ENCODE results near the gene ADARB1. TPM values are rescaled to one million over a fixed set of nuclear protein-coding genes. Genes with fewer than 3 reads are reported as not detected.

Gene ADARB1
- total RNA-seq, 2 experiments from 2014 or later: 6.6 to 20.5 TPM

- ChIA-PET CTCF (ENCODE audit: unreplicated experiment) (no interaction called here), POLR2A (no interaction called here)
- Histone ChIP-seq H3K79me2 (ENCODE audit: insufficient read depth, low read depth, low read length) (no peaks in the 10 kb centered on the region), H3K36me3 (ENCODE audit: insufficient read depth, low read length) (no peaks in the 10 kb centered on the region), H3K9me2 (ENCODE audit: insufficient read depth, low read length) (no peaks in the 10 kb centered on the region), H3K9me3 (ENCODE audit: low read length) (no peaks in the 10 kb centered on the region), H2AFZ (ENCODE audit: low read length) (no peak overlapping the region), H3K4me2 (ENCODE audit: low read length) (no peak overlapping the region), H4K20me1 (ENCODE audit: insufficient read depth, low read length) (no peaks in the 10 kb centered on the region), H3K27ac (ENCODE audit: low read depth, low read length, poor library complexity, severe bottlenecking) (no peak overlapping the region), H3K4me1 (ENCODE audit: insufficient read depth, low read length, poor library complexity, severe bottlenecking) (peaks cover 7% of the 10 kb centered on the region), H3K4me3 (ENCODE audit: low read depth, low read length, poor library complexity, severe bottlenecking) (no peak overlapping the region)
- no peak for DNase-seq (ENCODE audit: low spot score)
- TF ChIP-seq CTCF (conservative IDR thresholded peaks at IDR 0.05; ENCODE audit: low read length): no peak
- TF ChIP-seq EZH2phosphoT487 (IDR thresholded peaks at IDR 0.05; ENCODE audit: borderline replicate concordance, low read depth, low read length): no peak
- BruUV-seq (replicated peaks): no TSS peak
- intact Hi-C loops (cut with micrococcal nuclease; ENCODE audit: unreplicated experiment): no loop called here
Measured at GRCh38 chr21:45252448-45252925, 178.1 kb downstream of the ADARB1 start.

GRCh38 chr21:45253180-45253579 is 178.8 kb downstream of the ADARB1 start:
- no peaks in the 10 kb centered on the region for H3K9me3 ChIP-seq (ENCODE audit: low read length)
- H3K36me3 ChIP-seq (ENCODE audit: insufficient read depth, low read length): no peaks in the 10 kb centered on the region
- BruUV-seq (replicated peaks): no TSS peak
- intact Hi-C loops (cut with micrococcal nuclease; ENCODE audit: unreplicated experiment): no loop called here
- H3K9me2 ChIP-seq (ENCODE audit: insufficient read depth, low read length): no peaks in the 10 kb centered on the region
- H3K4me2 ChIP-seq (ENCODE audit: low read length): no peak overlapping the region
- H3K79me2 ChIP-seq (ENCODE audit: insufficient read depth, low read depth, low read length): no peaks in the 10 kb centered on the region
- no peak overlapping the region for H3K27ac ChIP-seq (ENCODE audit: low read depth, low read length, poor library complexity, severe bottlenecking)
- H3K4me3 ChIP-seq (ENCODE audit: low read depth, low read length, poor library complexity, severe bottlenecking): no peak overlapping the region
- TF ChIP-seq EZH2phosphoT487 (IDR thresholded peaks at IDR 0.05; ENCODE audit: borderline replicate concordance, low read depth, low read length) (no peak), CTCF (conservative IDR thresholded peaks at IDR 0.05; ENCODE audit: low read length) (no peak)
- DNase-seq (ENCODE audit: low spot score): no peak
- H2AFZ ChIP-seq (ENCODE audit: low read length): no peak overlapping the region
- no peaks in the 10 kb centered on the region for H4K20me1 ChIP-seq (ENCODE audit: insufficient read depth, low read length)
- POLR2A ChIA-PET: no interaction called here
- CTCF ChIA-PET (ENCODE audit: unreplicated experiment): no interaction called here
- peaks cover 7% of the 10 kb centered on the region for H3K4me1 ChIP-seq (ENCODE audit: insufficient read depth, low read length, poor library complexity, severe bottlenecking)

- POLR2A ChIA-PET: no interaction called here
- CTCF ChIA-PET (ENCODE audit: unreplicated experiment): no interaction called here
- intact Hi-C loops (cut with micrococcal nuclease; ENCODE audit: unreplicated experiment): no loop called here
- H3K4me3 ChIP-seq (ENCODE audit: low read depth, low read length, poor library complexity, severe bottlenecking): no peak overlapping the region
- no peaks in the 10 kb centered on the region for H3K36me3 ChIP-seq (ENCODE audit: insufficient read depth, low read length)
- H3K9me3 ChIP-seq (ENCODE audit: low read length): no peaks in the 10 kb centered on the region
- H3K79me2 ChIP-seq (ENCODE audit: insufficient read depth, low read depth, low read length): no peaks in the 10 kb centered on the region
- no peak overlapping the region for H3K4me2 ChIP-seq (ENCODE audit: low read length)
- H3K4me1 ChIP-seq (ENCODE audit: insufficient read depth, low read length, poor library complexity, severe bottlenecking): peaks cover 7% of the 10 kb centered on the region
- no peaks in the 10 kb centered on the region for H3K9me2 ChIP-seq (ENCODE audit: insufficient read depth, low read length)
- H2AFZ ChIP-seq (ENCODE audit: low read length): no peak overlapping the region
- no TSS peak for BruUV-seq (replicated peaks)
- no peak for TF ChIP-seq EZH2phosphoT487 (IDR thresholded peaks at IDR 0.05; ENCODE audit: borderline replicate concordance, low read depth, low read length)
- no peak for TF ChIP-seq CTCF (conservative IDR thresholded peaks at IDR 0.05; ENCODE audit: low read length)
- H3K27ac ChIP-seq (ENCODE audit: low read depth, low read length, poor library complexity, severe bottlenecking): no peak overlapping the region
- no peak for DNase-seq (ENCODE audit: low spot score)
- H4K20me1 ChIP-seq (ENCODE audit: insufficient read depth, low read length): no peaks in the 10 kb centered on the region
Measured at GRCh38 chr21:45253633-45254459, 179.5 kb downstream of the ADARB1 start.

Measured in OCI-LY7 (cell line).